ENCODE data around the gene DLEC1. TPM values are rescaled to one million over a fixed set of nuclear protein-coding genes. Genes with fewer than 3 reads are reported as not detected.
"Not testable (repeated sequence)": the region's sequence is repeated elsewhere in the genome, so short reads cannot be mapped to it uniquely, and the experiment has no call there.

The DLEC1 gene
- total RNA-seq, 1 donor from 2014 or later: 0.41 TPM

- DNase-seq (ENCODE audit: low spot score in 2 of 2); FAIRE-seq: not testable (repeated sequence)
Observed at GRCh38 chr3:38034335-38034734, 4.7 kb upstream of the DLEC1 start.

- no peak for FAIRE-seq
Observed at GRCh38 chr3:38036286-38036685, 2.7 kb upstream of the DLEC1 start.

GRCh38 chr3:38036906-38037305, 2.1 kb upstream of the DLEC1 start:
- no peak for FAIRE-seq
- DNase-seq (ENCODE audit: low spot score in 2 of 2): no peak

More at GRCh38 chr3:38036286-38036685, 2.7 kb upstream of the DLEC1 start:
- DNase-seq (ENCODE audit: low spot score in 2 of 2): no peak

GRCh38 chr3:38038447-38038911, 529 bp upstream of the DLEC1 start:
- FAIRE-seq (no peak), DNase-seq (ENCODE audit: low spot score in 2 of 2) (no peak)

GRCh38 chr3:38039899-38040261, 872 bp downstream of the DLEC1 start:
- no peak for FAIRE-seq
- peak in 1 of 2 donors; percentile 61 for DNase-seq (ENCODE audit: low spot score in 2 of 2)

- DNase-seq (ENCODE audit: low spot score in 2 of 2) (no peak), FAIRE-seq (no peak)
Observed at GRCh38 chr3:38040401-38040800, 1.4 kb downstream of the DLEC1 start.

GRCh38 chr3:38043486-38043885, 4.5 kb downstream of the DLEC1 start:
- DNase-seq (ENCODE audit: low spot score in 2 of 2): no peak

GRCh38 chr3:38046027-38046426, 7.0 kb downstream of the DLEC1 start:
- DNase-seq (ENCODE audit: low spot score in 2 of 2) (no peak), FAIRE-seq (no peak)

More at GRCh38 chr3:38043486-38043885, 4.5 kb downstream of the DLEC1 start:
- no peak for FAIRE-seq

GRCh38 chr3:38046821-38047220, 7.8 kb downstream of the DLEC1 start:
- no peak for FAIRE-seq
- no peak for DNase-seq (ENCODE audit: low spot score in 2 of 2)

- DNase-seq (ENCODE audit: low spot score in 2 of 2) (no peak), FAIRE-seq (no peak)
Observed at GRCh38 chr3:38047896-38048295, 8.9 kb downstream of the DLEC1 start.

GRCh38 chr3:38049358-38050126, 10.5 kb downstream of the DLEC1 start:
- FAIRE-seq: no peak
- no peak for DNase-seq (ENCODE audit: low spot score in 2 of 2)

- FAIRE-seq: no peak
- DNase-seq (ENCODE audit: low spot score in 2 of 2): no peak
Observed at GRCh38 chr3:38051131-38051530, 12.1 kb downstream of the DLEC1 start.

GRCh38 chr3:38053286-38053685, 14.3 kb downstream of the DLEC1 start:
- FAIRE-seq; DNase-seq (ENCODE audit: low spot score in 2 of 2): not testable (repeated sequence)

- not testable (repeated sequence) for DNase-seq (ENCODE audit: low spot score in 2 of 2); FAIRE-seq
Observed at GRCh38 chr3:38053813-38054498, 14.9 kb downstream of the DLEC1 start.

- DNase-seq (ENCODE audit: low spot score in 2 of 2) (no peak), FAIRE-seq (no peak)
Observed at GRCh38 chr3:38054499-38055001, 15.5 kb downstream of the DLEC1 start.

GRCh38 chr3:38059148-38059547, 20.1 kb downstream of the DLEC1 start:
- FAIRE-seq (no peak), DNase-seq (ENCODE audit: low spot score in 2 of 2) (no peak)

- DNase-seq (ENCODE audit: low spot score in 2 of 2) (no peak), FAIRE-seq (no peak)
Observed at GRCh38 chr3:38059591-38059990, 20.6 kb downstream of the DLEC1 start.

GRCh38 chr3:38062809-38063208, 23.8 kb downstream of the DLEC1 start:
- DNase-seq (ENCODE audit: low spot score in 2 of 2): no peak
- FAIRE-seq: no peak

- FAIRE-seq; DNase-seq (ENCODE audit: low spot score in 2 of 2): not testable (repeated sequence)
Observed at GRCh38 chr3:38064453-38064852, 25.4 kb downstream of the DLEC1 start.

- FAIRE-seq: no peak
- DNase-seq (ENCODE audit: low spot score in 2 of 2): no peak
Observed at GRCh38 chr3:38067508-38068233, 28.7 kb downstream of the DLEC1 start.

- no peak for DNase-seq (ENCODE audit: low spot score in 2 of 2)
- no peak for FAIRE-seq
Observed at GRCh38 chr3:38070013-38070412, 31.0 kb downstream of the DLEC1 start.
